Lung (tissue), 12 donors: ENCODE results near the gene KDM7A. TPM values are rescaled to one million over a fixed set of nuclear protein-coding genes. Genes with fewer than 3 reads are reported as not detected.

Experiments
- ATAC-seq: fragments of 200-7000 bp; cut with Tn5 transposase; one replicate; pipeline ENCODE4 v1.9.1; 2020; ENCODE audit warnings: moderate number of reproducible peaks; ENCODE audit not compliant: insufficient read depth, low FRiP score
- DNase-seq, 3 donors: peaks; one replicate each; pipeline ENCODE4 v3.0.0-alpha.2; 2013 to 2017
- H3K27ac ChIP-seq, 2 donors: one replicate each; pipeline ENCODE4 v1.5.1; 2013; ENCODE audit warnings: mild to moderate bottlenecking in 2 of 2, moderate library complexity in 2 of 2, control low read depth in 1 of 2, inconsistent platforms in 1 of 2, low read depth in 1 of 2, low read length in 1 of 2
- H3K27me3 ChIP-seq, 3 donors: one replicate each; pipeline ENCODE4 v1.5.1; 2013; ENCODE audit warnings: low read length in 2 of 3; ENCODE audit not compliant: control insufficient read depth in 3 of 3, insufficient read depth in 3 of 3
- H3K36me3 ChIP-seq, 4 donors: one replicate each; pipeline ENCODE4 v1.5.1; 2013; ENCODE audit warnings: low read length in 4 of 4, mild to moderate bottlenecking in 1 of 4, moderate library complexity in 1 of 4; ENCODE audit not compliant: control insufficient read depth in 4 of 4, insufficient read depth in 4 of 4
- H3K4me1 ChIP-seq, 5 donors: one replicate each; pipeline ENCODE4 v1.5.1; 2013; ENCODE audit warnings: low read length in 5 of 5, mild to moderate bottlenecking in 2 of 5, moderate library complexity in 1 of 5; ENCODE audit not compliant: control insufficient read depth in 5 of 5, insufficient read depth in 5 of 5
- H3K4me3 ChIP-seq: one replicate; pipeline ENCODE4 v1.5.1; 2013; ENCODE audit warnings: mild to moderate bottlenecking, control low read depth, moderate library complexity
- H3K9ac ChIP-seq, 2 donors: one replicate each; pipeline ENCODE4 v1.5.1; 2013; ENCODE audit warnings: low read length in 2 of 2, control low read depth in 1 of 2; ENCODE audit not compliant: insufficient read depth in 1 of 2
- H3K9me3 ChIP-seq, 4 donors: one replicate each; pipeline ENCODE4 v1.5.1; 2013; ENCODE audit warnings: low read length in 3 of 4, mild to moderate bottlenecking in 1 of 4, moderate library complexity in 1 of 4; ENCODE audit not compliant: control insufficient read depth in 4 of 4, insufficient read depth in 3 of 4
- WGBS, 2 donors: extraction: QIAGEN DNeasy Blood & Tissue Kit; methylation state at CpG; one replicate each; pipeline ENCODE4 v1.1.7; 2013; 5-methylcytosine and 5-hydroxymethylcytosine counted together
- polyA plus RNA-seq, 2 donors: library from polyadenylated mRNA; stranded (reverse); fragments of 200-250 nt; gene quantifications; one replicate each; pipeline ENCODE4 v1.2.1, GENCODE V29; 2013
- total RNA-seq, 2 donors: library from RNA; depleted of rRNA in 1 of 2; stranded (reverse); fragments of >200 nt in 1 of 2; gene quantifications; one replicate each; pipeline ENCODE4 v1.2.1, GENCODE V29; 2014 to 2021
- TF ChIP-seq, protein P1 (sequence below): IDR thresholded peaks from 2 replicates; pipeline ENCODE4 v1.5.1; 2012; ENCODE audit warnings: mild to moderate bottlenecking; ENCODE audit errors: control extremely low read depth, extremely low read depth
- donor health status: control.
- donor health status: control.
- donor health status: Bipolar disorder and iron deficiency.
- donor health status: healthy.
- donor health status: DM: yes; HTN: yes; CAD: no.

Gene KDM7A
- total and polyA plus RNA-seq, 4 donors = 3.1 to 30.7 (median 11.6) TPM

- H3K4me1 ChIP-seq = peaks cover 5 to 27% (median 16%) of the 10 kb centered on the region in 5 donors
- no peak for ATAC-seq
- WGBS, 2 donors = 66 to 75% methylated on average over 7 of the region's 7 CpGs
Observed at GRCh38 chr7:140058517-140058916, 118.3 kb downstream of the KDM7A start.

GRCh38 chr7:140057143-140057535, 119.6 kb downstream of the KDM7A start:
- H3K36me3 ChIP-seq = peaks cover 0 to 13% (median 4%) of the 10 kb centered on the region in 4 donors
- H3K27ac ChIP-seq = peak overlapping the region in 1 of 2 donors; percentile 32
- ATAC-seq (no peak), DNase-seq (no peak)
- peaks cover 5 to 27% (median 16%) of the 10 kb centered on the region in 5 donors for H3K4me1 ChIP-seq
- H3K4me3 ChIP-seq = no peak overlapping the region
- no peak overlapping the region for H3K9ac ChIP-seq
- H3K27me3 ChIP-seq = no peaks in the 10 kb centered on the region
- WGBS, 2 donors = 88 to 90% methylated on average over 3 of the region's 3 CpGs
- no peaks in the 10 kb centered on the region for H3K9me3 ChIP-seq
- TF ChIP-seq, protein P1, sequence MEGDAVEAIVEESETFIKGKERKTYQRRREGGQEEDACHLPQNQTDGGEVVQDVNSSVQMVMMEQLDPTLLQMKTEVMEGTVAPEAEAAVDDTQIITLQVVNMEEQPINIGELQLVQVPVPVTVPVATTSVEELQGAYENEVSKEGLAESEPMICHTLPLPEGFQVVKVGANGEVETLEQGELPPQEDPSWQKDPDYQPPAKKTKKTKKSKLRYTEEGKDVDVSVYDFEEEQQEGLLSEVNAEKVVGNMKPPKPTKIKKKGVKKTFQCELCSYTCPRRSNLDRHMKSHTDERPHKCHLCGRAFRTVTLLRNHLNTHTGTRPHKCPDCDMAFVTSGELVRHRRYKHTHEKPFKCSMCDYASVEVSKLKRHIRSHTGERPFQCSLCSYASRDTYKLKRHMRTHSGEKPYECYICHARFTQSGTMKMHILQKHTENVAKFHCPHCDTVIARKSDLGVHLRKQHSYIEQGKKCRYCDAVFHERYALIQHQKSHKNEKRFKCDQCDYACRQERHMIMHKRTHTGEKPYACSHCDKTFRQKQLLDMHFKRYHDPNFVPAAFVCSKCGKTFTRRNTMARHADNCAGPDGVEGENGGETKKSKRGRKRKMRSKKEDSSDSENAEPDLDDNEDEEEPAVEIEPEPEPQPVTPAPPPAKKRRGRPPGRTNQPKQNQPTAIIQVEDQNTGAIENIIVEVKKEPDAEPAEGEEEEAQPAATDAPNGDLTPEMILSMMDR = no peak

More at GRCh38 chr7:140058517-140058916, 118.3 kb downstream of the KDM7A start:
- no peak overlapping the region for H3K9ac ChIP-seq
- no peaks in the 10 kb centered on the region for H3K27me3 ChIP-seq
- H3K27ac ChIP-seq = peak overlapping the region in 1 of 2 donors; percentile 15
- peaks cover 0 to 13% (median 3%) of the 10 kb centered on the region in 4 donors for H3K36me3 ChIP-seq
- H3K9me3 ChIP-seq = no peaks in the 10 kb centered on the region
- H3K4me3 ChIP-seq = no peak overlapping the region
- TF ChIP-seq, protein P1 = no peak
- DNase-seq = no peak

GRCh38 chr7:140056431-140057142, 120.2 kb downstream of the KDM7A start:
- no peaks in the 10 kb centered on the region for H3K9me3 ChIP-seq
- no peak for ATAC-seq
- H3K9ac ChIP-seq = no peak overlapping the region
- peaks cover 0 to 13% (median 4%) of the 10 kb centered on the region in 4 donors for H3K36me3 ChIP-seq
- WGBS, 2 donors = 93 to 95% methylated on average over 5 of the region's 5 CpGs
- no peaks in the 10 kb centered on the region for H3K27me3 ChIP-seq
- H3K4me1 ChIP-seq = peaks cover 5 to 26% (median 12%) of the 10 kb centered on the region in 5 donors
- no peak for DNase-seq
- TF ChIP-seq, protein P1 = no peak
- peak overlapping the region in 1 of 2 donors; percentile 32 for H3K27ac ChIP-seq
- no peak overlapping the region for H3K4me3 ChIP-seq
